ENCODE data around the gene B3GALT4. TPM values are rescaled to one million over a fixed set of nuclear protein-coding genes. Genes with fewer than 3 reads are reported as not detected.

Gene B3GALT4
- total RNA-seq, 1 experiment from 2014 or later, result 1.9 TPM

DNA sequence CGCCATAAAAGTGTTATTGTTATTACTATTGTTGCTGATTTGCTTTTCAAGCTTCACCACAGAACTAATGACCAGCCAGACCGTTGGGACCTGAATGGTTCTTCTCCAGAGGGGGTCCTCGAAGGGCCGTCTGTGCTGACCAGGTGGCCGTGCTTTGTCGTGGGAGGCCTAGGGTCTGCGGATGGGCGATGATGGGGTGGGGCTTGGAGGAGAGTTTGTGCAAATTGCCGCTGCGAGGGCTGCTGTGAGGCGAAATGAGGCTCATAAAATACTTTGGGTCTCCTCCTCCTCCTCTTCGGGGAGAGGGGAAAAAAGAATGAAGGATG is 46.7 kb downstream of the B3GALT4 start:
- Histone ChIP-seq H3K4me3 (replicated peaks in 1 of 2; ENCODE audit: low read depth in 1 of 2, low read length in 2 of 2) (peak overlapping the region; percentile 86 to 92), H3K4me2 (ENCODE audit: low read length) (peak overlapping the region; percentile 100), H3K9ac (ENCODE audit: low read length) (peak overlapping the region; percentile 94), H3K4me1 (ENCODE audit: control insufficient read depth in 1 of 2, insufficient read depth in 2 of 2, low read length in 2 of 2) (peaks cover 25 to 55% of the 10 kb centered on the region in 2 experiments), H3K27me3 (ENCODE audit: insufficient read depth, low read length) (no peaks in the 10 kb centered on the region), H3K9me2 (ENCODE audit: insufficient read depth) (no peaks in the 10 kb centered on the region), H2AFZ (ENCODE audit: low read depth, low read length, poor library complexity, severe bottlenecking) (peak overlapping the region; percentile 73), H3K36me3 (ENCODE audit: control insufficient read depth in 1 of 2, insufficient read depth in 2 of 2, low read length in 2 of 2) (peaks cover 21 to 29% of the 10 kb centered on the region in 2 experiments; a peak in 3 of 4 replicates), H3K27ac (ENCODE audit: low read depth, low read length) (peak overlapping the region; percentile 57), H3K9me3 (ENCODE audit: control insufficient read depth in 1 of 2, insufficient read depth in 1 of 2, low read depth in 1 of 2, low read length in 2 of 2) (no peaks in the 10 kb centered on the region), H3K79me2 (ENCODE audit: insufficient read depth, low read length) (peaks cover 41% of the 10 kb centered on the region), H4K20me1 (ENCODE audit: insufficient read depth) (no peaks in the 10 kb centered on the region)
- TSS peak; percentile 95 for BruUV-seq (replicated peaks)
- CTCF ChIA-PET, result no interaction called here
- RAD21 ChIA-PET (ENCODE audit: low non-redundant PET in 1 of 2, low total read pairs in 2 of 2, uncharacterized antibody in 2 of 2, unreplicated experiment in 2 of 2), result no interaction called here
- DNase-seq (ENCODE audit: low read depth, low spot score) (no peak), ATAC-seq (no peak)
- no peak for TF ChIP-seq MAX (IDR thresholded peaks at IDR 0.05)
- TF ChIP-seq SP1 (IDR thresholded peaks at IDR 0.05; ENCODE audit: low read depth), result no peak
- TF ChIP-seq, protein P1, sequence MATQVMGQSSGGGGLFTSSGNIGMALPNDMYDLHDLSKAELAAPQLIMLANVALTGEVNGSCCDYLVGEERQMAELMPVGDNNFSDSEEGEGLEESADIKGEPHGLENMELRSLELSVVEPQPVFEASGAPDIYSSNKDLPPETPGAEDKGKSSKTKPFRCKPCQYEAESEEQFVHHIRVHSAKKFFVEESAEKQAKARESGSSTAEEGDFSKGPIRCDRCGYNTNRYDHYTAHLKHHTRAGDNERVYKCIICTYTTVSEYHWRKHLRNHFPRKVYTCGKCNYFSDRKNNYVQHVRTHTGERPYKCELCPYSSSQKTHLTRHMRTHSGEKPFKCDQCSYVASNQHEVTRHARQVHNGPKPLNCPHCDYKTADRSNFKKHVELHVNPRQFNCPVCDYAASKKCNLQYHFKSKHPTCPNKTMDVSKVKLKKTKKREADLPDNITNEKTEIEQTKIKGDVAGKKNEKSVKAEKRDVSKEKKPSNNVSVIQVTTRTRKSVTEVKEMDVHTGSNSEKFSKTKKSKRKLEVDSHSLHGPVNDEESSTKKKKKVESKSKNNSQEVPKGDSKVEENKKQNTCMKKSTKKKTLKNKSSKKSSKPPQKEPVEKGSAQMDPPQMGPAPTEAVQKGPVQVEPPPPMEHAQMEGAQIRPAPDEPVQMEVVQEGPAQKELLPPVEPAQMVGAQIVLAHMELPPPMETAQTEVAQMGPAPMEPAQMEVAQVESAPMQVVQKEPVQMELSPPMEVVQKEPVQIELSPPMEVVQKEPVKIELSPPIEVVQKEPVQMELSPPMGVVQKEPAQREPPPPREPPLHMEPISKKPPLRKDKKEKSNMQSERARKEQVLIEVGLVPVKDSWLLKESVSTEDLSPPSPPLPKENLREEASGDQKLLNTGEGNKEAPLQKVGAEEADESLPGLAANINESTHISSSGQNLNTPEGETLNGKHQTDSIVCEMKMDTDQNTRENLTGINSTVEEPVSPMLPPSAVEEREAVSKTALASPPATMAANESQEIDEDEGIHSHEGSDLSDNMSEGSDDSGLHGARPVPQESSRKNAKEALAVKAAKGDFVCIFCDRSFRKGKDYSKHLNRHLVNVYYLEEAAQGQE (IDR thresholded peaks at IDR 0.05; ENCODE audit: low read depth), result no peak
- TF ChIP-seq CBX3 (IDR thresholded peaks at IDR 0.05; ENCODE audit: low read depth), result no peak
- TF ChIP-seq TCF7L2 (IDR thresholded peaks at IDR 0.05; ENCODE audit: borderline replicate concordance, extremely low read depth, insufficient read depth, insufficient read length), result no peak
- no peak for TF ChIP-seq CTCF (IDR thresholded peaks at IDR 0.05 in 2 of 3, conservative IDR thresholded peaks at IDR 0.05 in 1 of 3; ENCODE audit: borderline replicate concordance in 1 of 3, insufficient read depth in 1 of 3, low read depth in 2 of 3, low read length in 2 of 3)
- no peak for TF ChIP-seq ZFX (IDR thresholded peaks at IDR 0.05)
- no peak for TF ChIP-seq EGR1 (IDR thresholded peaks at IDR 0.05; ENCODE audit: low read depth)
- TF ChIP-seq ZBTB33 (IDR thresholded peaks at IDR 0.05; ENCODE audit: extremely low read depth, insufficient replicate concordance, low read length), result no peak
- TF ChIP-seq SRF (IDR thresholded peaks at IDR 0.05; ENCODE audit: low read depth), result no peak
- intact Hi-C loops (cut with micrococcal nuclease), result no loop called here
- POLR2A ChIA-PET, result interaction anchor here (0.7 kb wide), 1 partner anchor 16 kb away, joined by 3 read pairs; no protein-coding TSS in a partner anchor

Data from HCT116 (cell line).